NCI-H82 treated with DMSO at 0.1 percent for 48 hours (cell line): ENCODE data around the gene MSMO1.

Experiments used
- DNase-seq: peaks from one replicate; lab custom pipeline; 2025; ENCODE audit not compliant: unreplicated experiment; lab: John Stamatoyannopoulos, UW

The MSMO1 gene

GRCh38 chr4:165359506-165359905, 32.0 kb downstream of the MSMO1 start:
- DNase-seq, result no peak

GRCh38 chr4:165360041-165360695, 32.7 kb downstream of the MSMO1 start:
- DNase-seq, result no peak

GRCh38 chr4:165360985-165361670, 33.7 kb downstream of the MSMO1 start:
- DNase-seq, result no peak

GRCh38 chr4:165361810-165362209, 34.3 kb downstream of the MSMO1 start:
- no peak for DNase-seq

- DNase-seq, result no peak
These were observed 37.1 kb downstream of the MSMO1 start for GRCh38 chr4:165364452-165365080.

GRCh38 chr4:165367040-165367439, 39.6 kb downstream of the MSMO1 start:
- no peak for DNase-seq

GRCh38 chr4:165368114-165368513, 40.6 kb downstream of the MSMO1 start:
- DNase-seq, result no peak

- no peak for DNase-seq
These were observed 41.1 kb downstream of the MSMO1 start for GRCh38 chr4:165368567-165368966.

- no peak for DNase-seq
These were observed 42.1 kb downstream of the MSMO1 start for GRCh38 chr4:165369522-165369921.

- DNase-seq, result no peak
These were observed 43.1 kb downstream of the MSMO1 start for GRCh38 chr4:165370530-165370929.

- no peak for DNase-seq
These were observed 48.0 kb downstream of the MSMO1 start for GRCh38 chr4:165375465-165375864.

- no peak for DNase-seq
These were observed 50.9 kb downstream of the MSMO1 start for GRCh38 chr4:165378398-165378744.

GRCh38 chr4:165378745-165379677, 51.5 kb downstream of the MSMO1 start, which contains the start of gene CPE:
TSS of gene CPE (plus strand) at chr4:165379008. CDS start at chr4:165379222, 214 bp downstream.
- peak; percentile 47 for DNase-seq

- peak; percentile 17 for DNase-seq
These were observed 52.2 kb downstream of the MSMO1 start for GRCh38 chr4:165379678-165380064.

GRCh38 chr4:165380805-165381204, 53.3 kb downstream of the MSMO1 start:
- no peak for DNase-seq

- DNase-seq, result no peak
These were observed 54.4 kb downstream of the MSMO1 start for GRCh38 chr4:165381821-165382373.

GRCh38 chr4:165382640-165383039, 55.2 kb downstream of the MSMO1 start:
- no peak for DNase-seq

- DNase-seq, result no peak
These were observed 56.2 kb downstream of the MSMO1 start for GRCh38 chr4:165383591-165384073.

GRCh38 chr4:165384186-165384585, 56.7 kb downstream of the MSMO1 start:
- DNase-seq, result no peak

- DNase-seq, result peak; percentile 49
These were observed 57.1 kb downstream of the MSMO1 start for GRCh38 chr4:165384598-165384997.

GRCh38 chr4:165385126-165385525, 57.7 kb downstream of the MSMO1 start:
- DNase-seq, result no peak
